MG63 (cell line): ENCODE measurements around the gene NMBR. TPM values are rescaled to one million over a fixed set of nuclear protein-coding genes. Genes with fewer than 3 reads are reported as not detected.
"Not testable (repeated sequence)": the region's sequence is repeated elsewhere in the genome, so short reads cannot be mapped to it uniquely, and the experiment has no call there.

Experiments used
- DNase-seq: peaks from one replicate; pipeline ENCODE4 v3.0.0-alpha.2; 2020
- H3K27me3 ChIP-seq: fragments of 250-450 bp; sonication (Bioruptor Pico); 2 replicates; pipeline ENCODE4 v1.5.1; 2020; ENCODE audit warnings: mild to moderate bottlenecking, moderate library complexity
- H3K36me3 ChIP-seq: fragments of 250-450 bp; sonication (Bioruptor Pico); 2 replicates; pipeline ENCODE4 v1.5.1; 2020; ENCODE audit warnings: mild to moderate bottlenecking, moderate library complexity
- H3K4me3 ChIP-seq: fragments of 250-450 bp; sonication (Bioruptor Pico); 2 replicates; pipeline ENCODE4 v1.5.1; 2020; ENCODE audit warnings: mild to moderate bottlenecking, moderate library complexity
- H3K9me3 ChIP-seq: fragments of 250-450 bp; sonication (Bioruptor Pico); 2 replicates; pipeline ENCODE4 v1.5.1; 2020; ENCODE audit warnings: mild to moderate bottlenecking, moderate library complexity
- total RNA-seq: library from RNA; depleted of rRNA; stranded (reverse); fragments of >200 nt; shearing (Covaris generic); gene quantifications from 2 replicates; pipeline ENCODE4 v1.2.3, GENCODE V29; 2014; ENCODE audit warnings: low replicate concordance

Gene NMBR
- total RNA-seq, 1 experiment from 2014 or later, result not detected

- DNase-seq, H3K36me3 ChIP-seq: not testable (repeated sequence)
Observed at GRCh38 chr6:142110820-142111219, 36.1 kb downstream of the NMBR start.

GRCh38 chr6:142104820-142105219 is 42.1 kb downstream of the NMBR start:
- not testable (repeated sequence) for H3K36me3 ChIP-seq, H3K9me3 ChIP-seq, DNase-seq, H3K4me3 ChIP-seq, H3K27me3 ChIP-seq

More at GRCh38 chr6:142110820-142111219, 36.1 kb downstream of the NMBR start:
- not testable (repeated sequence) for H3K9me3 ChIP-seq, H3K27me3 ChIP-seq, H3K4me3 ChIP-seq

- no peaks in the 10 kb centered on the region for H3K9me3 ChIP-seq
- DNase-seq, result peak; percentile 5
- peaks cover 2% of the 10 kb centered on the region; the same call in 1 of the 2 replicates for H3K27me3 ChIP-seq
- H3K4me3 ChIP-seq, result no peak overlapping the region
- H3K36me3 ChIP-seq, result no peaks in the 10 kb centered on the region
Observed at GRCh38 chr6:142088858-142089216, 58.1 kb downstream of the NMBR start.

GRCh38 chr6:142087950-142088857 is 58.7 kb downstream of the NMBR start:
- DNase-seq, result no peak
- H3K4me3 ChIP-seq, result no peak overlapping the region
- no peaks in the 10 kb centered on the region for H3K36me3 ChIP-seq
- H3K27me3 ChIP-seq, result peaks cover 2% of the 10 kb centered on the region; the same call in 1 of the 2 replicates
- H3K9me3 ChIP-seq, result no peaks in the 10 kb centered on the region

- no peak for DNase-seq
- no peak overlapping the region for H3K4me3 ChIP-seq
- H3K27me3 ChIP-seq, result no peaks in the 10 kb centered on the region
Observed at GRCh38 chr6:142079130-142079529, 67.8 kb downstream of the NMBR start.

GRCh38 chr6:142075516-142076101 is 71.3 kb downstream of the NMBR start:
- DNase-seq, result no peak
- Histone ChIP-seq H3K4me3 (no peak overlapping the region), H3K36me3 (no peaks in the 10 kb centered on the region), H3K9me3 (no peaks in the 10 kb centered on the region), H3K27me3 (no peaks in the 10 kb centered on the region)

More at GRCh38 chr6:142079130-142079529, 67.8 kb downstream of the NMBR start:
- Histone ChIP-seq H3K9me3 (no peaks in the 10 kb centered on the region), H3K36me3 (no peaks in the 10 kb centered on the region)

- no peak overlapping the region for H3K4me3 ChIP-seq
- no peak for DNase-seq
- no peaks in the 10 kb centered on the region for H3K36me3 ChIP-seq
- no peaks in the 10 kb centered on the region for H3K27me3 ChIP-seq
- H3K9me3 ChIP-seq, result no peaks in the 10 kb centered on the region
Observed at GRCh38 chr6:142074516-142074915, 72.4 kb downstream of the NMBR start.

- Histone ChIP-seq H3K27me3 (no peaks in the 10 kb centered on the region), H3K4me3 (no peak overlapping the region)
- no peak for DNase-seq
Observed at GRCh38 chr6:142071981-142072380, 74.9 kb downstream of the NMBR start.

GRCh38 chr6:142068416-142068815 is 78.5 kb downstream of the NMBR start:
- no peaks in the 10 kb centered on the region for H3K9me3 ChIP-seq
- no peak for DNase-seq
- H3K36me3 ChIP-seq, result no peaks in the 10 kb centered on the region
- no peak overlapping the region for H3K4me3 ChIP-seq
- H3K27me3 ChIP-seq, result no peaks in the 10 kb centered on the region

More at GRCh38 chr6:142071981-142072380, 74.9 kb downstream of the NMBR start:
- Histone ChIP-seq H3K36me3 (no peaks in the 10 kb centered on the region), H3K9me3 (no peaks in the 10 kb centered on the region)

GRCh38 chr6:142062861-142063260 is 84.1 kb downstream of the NMBR start:
- DNase-seq, H3K27me3 ChIP-seq, H3K36me3 ChIP-seq, H3K4me3 ChIP-seq, H3K9me3 ChIP-seq: not testable (repeated sequence)

- no peaks in the 10 kb centered on the region for H3K27me3 ChIP-seq
- no peaks in the 10 kb centered on the region for H3K36me3 ChIP-seq
- DNase-seq, result no peak
- H3K9me3 ChIP-seq, result no peaks in the 10 kb centered on the region; the same call in 1 of the 2 replicates
- H3K4me3 ChIP-seq, result no peak overlapping the region
Observed at GRCh38 chr6:142058551-142059290, 88.2 kb downstream of the NMBR start.

- H3K9me3 ChIP-seq, result peaks cover 16% of the 10 kb centered on the region
- H3K36me3 ChIP-seq, result no peaks in the 10 kb centered on the region
- no peak for DNase-seq
Observed at GRCh38 chr6:142055219-142055618, 91.7 kb downstream of the NMBR start.

GRCh38 chr6:142051404-142051803 is 95.5 kb downstream of the NMBR start:
- Histone ChIP-seq H3K36me3 (no peaks in the 10 kb centered on the region), H3K27me3 (no peaks in the 10 kb centered on the region), H3K9me3 (peaks cover 16% of the 10 kb centered on the region), H3K4me3 (no peak overlapping the region)
- no peak for DNase-seq

More at GRCh38 chr6:142055219-142055618, 91.7 kb downstream of the NMBR start:
- Histone ChIP-seq H3K4me3 (no peak overlapping the region), H3K27me3 (no peaks in the 10 kb centered on the region)

GRCh38 chr6:142048593-142048980 is 98.3 kb downstream of the NMBR start:
- H3K36me3 ChIP-seq, result no peaks in the 10 kb centered on the region
- no peak for DNase-seq
- H3K9me3 ChIP-seq, result peaks cover 16% of the 10 kb centered on the region
- no peak overlapping the region for H3K4me3 ChIP-seq
- no peaks in the 10 kb centered on the region for H3K27me3 ChIP-seq

GRCh38 chr6:142047934-142048592 is 98.9 kb downstream of the NMBR start:
- Histone ChIP-seq H3K9me3 (peaks cover 16% of the 10 kb centered on the region), H3K4me3 (no peak overlapping the region), H3K27me3 (no peaks in the 10 kb centered on the region), H3K36me3 (no peaks in the 10 kb centered on the region)
- DNase-seq, result no peak

- no peak overlapping the region for H3K4me3 ChIP-seq
- DNase-seq, result no peak
Observed at GRCh38 chr6:142045380-142046278, 101.3 kb downstream of the NMBR start.

More at GRCh38 chr6:142045380-142046278, 101.3 kb downstream of the NMBR start:
- H3K36me3 ChIP-seq, result no peaks in the 10 kb centered on the region
- peaks cover 3% of the 10 kb centered on the region for H3K9me3 ChIP-seq
- no peaks in the 10 kb centered on the region for H3K27me3 ChIP-seq
